HG03159 (cell line): Measurements from ENCODE around the gene FHIT.

Source experiments
- ATAC-seq: cut with Tn5 transposase; IDR thresholded peaks from one replicate; pipeline ENCODE4 v1.9.1; 2021; ENCODE audit warnings: mild to moderate bottlenecking, moderate library complexity; ENCODE audit not compliant: unreplicated experiment

FHIT gene

DNA sequence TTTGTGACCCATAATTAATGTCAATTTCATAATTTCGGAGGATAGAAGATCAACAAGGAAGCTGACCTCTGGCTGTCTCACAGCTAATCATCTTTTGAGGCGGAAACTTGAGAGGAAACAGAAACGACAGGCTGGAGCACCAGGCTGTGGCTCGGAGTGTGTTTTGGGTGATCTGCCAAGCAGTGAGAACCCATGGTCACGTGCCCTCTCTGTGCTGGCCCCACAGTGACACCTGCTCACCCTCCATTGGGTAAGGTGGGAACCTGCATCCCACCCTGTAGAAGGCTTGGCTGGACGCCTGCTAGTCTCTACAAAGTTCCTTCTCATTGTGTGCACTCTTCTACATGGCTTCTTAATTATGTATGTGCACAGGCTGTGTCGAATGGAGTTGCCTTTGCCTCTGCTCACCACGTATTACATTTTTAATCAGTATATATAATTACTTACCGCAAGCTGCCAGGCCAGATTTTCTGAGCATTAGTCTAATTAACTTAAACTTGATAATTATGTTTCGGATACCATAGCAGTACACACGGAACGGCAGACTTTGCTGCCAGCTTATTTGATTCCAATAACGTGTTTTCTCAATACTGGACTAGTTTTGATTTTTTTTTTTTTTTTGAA, 1482.0 kb downstream of the FHIT start:
- ATAC-seq, result no peak

DNA sequence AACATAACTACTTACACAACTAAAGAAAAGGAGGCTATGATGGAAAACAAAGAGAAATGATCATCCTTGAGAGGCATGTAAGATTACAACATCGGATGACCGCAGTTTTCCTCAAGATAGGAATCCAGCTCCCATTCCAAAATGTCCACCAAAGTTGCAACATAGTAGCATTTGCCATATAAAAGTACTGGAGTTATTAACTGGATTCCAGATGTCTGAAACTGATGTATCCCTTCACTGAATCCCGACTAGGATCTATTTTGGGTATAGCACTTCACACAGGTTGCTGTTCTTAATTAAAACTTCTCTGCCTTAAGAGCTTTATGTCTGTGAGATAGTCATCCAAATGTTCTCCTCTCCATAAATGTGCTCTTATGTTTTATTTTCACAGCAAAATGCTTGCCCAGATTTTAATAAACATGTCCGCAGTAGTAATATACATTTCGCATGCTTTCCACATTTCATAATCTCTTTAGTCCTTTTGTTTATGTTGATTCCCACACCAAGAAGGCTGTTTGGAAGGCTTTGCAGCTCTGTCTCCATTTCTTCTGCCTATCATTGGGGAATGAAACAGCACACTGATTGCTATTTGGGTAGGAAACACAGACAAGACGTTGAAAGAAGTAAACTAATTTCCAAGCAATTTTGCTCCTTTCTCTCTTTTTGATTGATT, 1484.9 kb downstream of the FHIT start:
- ATAC-seq, result no peak

DNA sequence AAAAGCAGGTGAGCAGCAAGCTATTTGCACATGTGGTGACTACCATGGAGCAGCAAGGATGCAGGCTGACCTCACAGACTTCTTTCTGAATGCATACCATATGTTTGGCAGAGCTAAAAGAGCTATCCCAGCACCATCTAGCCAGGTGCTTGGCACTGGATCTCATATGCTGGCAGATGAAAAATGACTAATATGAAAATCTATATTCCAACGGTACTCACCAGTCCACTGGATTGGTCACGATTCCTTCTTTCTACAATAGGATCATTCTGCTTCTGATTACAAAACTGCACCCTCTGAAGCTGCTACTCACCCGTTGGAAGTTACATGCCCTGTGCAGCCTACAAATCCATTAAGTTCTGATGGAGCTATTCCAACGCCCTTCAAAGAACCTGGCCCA, 1487.1 kb downstream of the FHIT start:
- no peak for ATAC-seq

DNA sequence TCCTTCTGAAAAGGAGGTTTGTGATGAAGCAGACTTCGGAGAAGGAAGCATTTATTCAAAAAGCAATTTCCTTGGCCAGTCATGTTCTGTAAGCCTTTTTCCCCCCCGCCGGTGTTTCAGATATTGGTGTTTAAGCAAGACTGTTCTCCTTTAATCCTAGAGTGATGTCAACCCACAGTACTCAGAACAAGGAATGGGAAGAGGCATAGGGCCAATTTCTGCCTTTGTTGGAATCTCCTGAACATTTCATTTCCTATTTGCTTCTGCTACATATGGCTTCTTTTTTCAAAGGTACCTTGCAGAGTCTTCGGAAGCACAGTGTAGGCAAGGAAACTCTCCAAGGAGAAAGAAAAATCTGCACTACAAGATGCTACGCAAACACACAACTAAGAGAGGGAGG, 1488.3 kb downstream of the FHIT start:
- no peak for ATAC-seq

DNA sequence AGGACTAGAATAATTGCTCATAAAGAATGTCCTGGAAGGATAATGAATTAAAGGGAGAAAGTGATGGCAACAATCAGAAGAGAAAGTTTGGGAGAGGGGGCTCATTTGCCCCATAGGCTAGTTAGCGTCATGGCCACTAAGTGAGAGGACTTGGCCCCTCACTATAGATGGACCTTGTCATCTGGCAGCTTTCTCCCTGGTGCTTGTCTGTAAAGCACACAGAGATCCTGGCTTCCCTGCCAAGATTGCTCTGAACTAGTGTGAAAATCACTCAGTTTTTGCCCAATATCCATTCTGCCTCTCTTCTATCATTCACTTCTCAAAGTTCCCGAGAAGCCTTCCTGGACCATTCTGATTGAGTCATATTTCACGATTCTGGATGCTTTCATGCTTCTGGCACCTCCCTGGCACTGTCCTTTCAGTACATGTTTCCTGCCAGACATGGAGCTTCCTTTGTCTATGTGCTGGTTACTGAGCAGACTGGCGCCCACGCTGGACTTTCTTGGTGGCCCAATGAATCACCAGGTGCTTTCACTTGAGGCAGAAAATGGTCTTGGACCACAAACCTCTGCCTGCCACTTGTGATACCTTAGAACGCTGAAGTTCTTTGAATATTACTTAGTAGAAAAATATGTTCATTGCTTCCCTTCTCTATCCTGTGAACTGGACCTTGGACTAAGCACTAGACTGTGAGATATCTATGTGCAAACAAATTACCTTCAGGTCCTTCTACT, 1491.8 kb downstream of the FHIT start:
- ATAC-seq, result no peak

DNA sequence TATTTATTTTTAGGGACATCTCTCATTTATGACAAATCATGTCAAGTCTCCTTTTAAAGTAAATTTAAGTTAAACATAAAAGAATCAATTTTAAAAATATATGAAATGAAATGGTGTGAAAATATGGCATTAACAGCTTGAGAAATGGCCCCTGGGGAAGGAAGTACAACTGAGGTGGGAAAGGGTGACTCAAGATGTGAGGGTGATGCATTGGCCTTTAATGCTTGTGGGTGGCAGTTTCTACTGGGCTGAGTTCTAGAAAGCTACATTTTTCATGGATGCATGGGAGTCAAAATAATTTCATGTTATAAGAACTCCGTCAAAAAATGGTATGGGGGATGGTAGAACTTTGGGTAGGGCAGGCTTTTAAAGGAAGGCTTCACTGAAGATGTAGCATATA, 1492.6 kb downstream of the FHIT start:
- ATAC-seq, result no peak

DNA sequence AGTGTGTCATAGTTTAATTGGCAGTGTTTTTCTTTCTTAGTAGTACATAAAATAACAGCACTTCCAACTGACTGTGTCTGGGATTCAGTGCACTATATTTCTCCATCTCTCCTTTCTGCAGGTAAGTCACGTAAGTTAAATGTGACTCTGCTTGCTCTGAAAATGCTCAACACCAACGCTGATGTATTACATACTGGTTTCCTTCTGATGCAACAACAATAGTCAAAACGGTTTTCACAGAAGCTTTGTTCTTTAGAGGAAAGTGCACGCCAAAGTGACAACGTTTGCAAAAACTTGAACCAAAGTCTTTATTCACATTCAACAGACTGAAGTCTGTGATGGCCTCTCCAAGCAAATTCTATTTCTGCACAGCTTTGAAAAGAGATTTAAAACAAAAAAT, 1494.3 kb downstream of the FHIT start:
- no peak for ATAC-seq

DNA sequence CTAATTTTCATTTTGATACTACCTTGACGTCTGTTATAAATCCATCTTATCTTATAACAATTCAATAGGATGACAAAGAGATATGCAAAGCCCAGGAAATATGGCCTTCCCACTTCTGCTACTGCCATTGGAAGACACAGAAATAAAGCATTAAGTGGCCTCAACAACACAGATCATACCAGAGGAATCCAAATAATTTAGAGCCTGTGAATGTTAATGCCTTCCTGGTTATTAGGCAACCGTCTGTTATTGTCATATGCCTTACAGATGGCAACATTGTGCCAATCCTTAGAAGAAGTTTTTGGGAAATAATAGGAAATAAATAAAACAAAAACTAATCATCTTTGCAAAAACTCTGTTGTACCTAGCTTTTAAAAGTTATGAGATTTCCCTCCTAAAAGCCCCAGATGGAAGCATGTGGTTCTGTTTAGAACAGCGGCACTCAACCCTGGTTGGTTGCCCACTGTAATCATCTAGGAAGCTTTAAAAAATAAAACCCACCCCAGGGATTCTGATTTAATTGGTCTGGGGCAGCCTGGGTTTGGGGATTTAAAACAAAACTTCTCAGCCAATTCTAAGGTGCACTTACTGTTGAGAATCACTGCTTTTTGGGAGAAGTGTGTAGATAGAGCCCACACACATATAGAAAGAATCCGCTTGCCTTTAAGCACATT, 1496.7 kb downstream of the FHIT start:
- ATAC-seq, result no peak

DNA sequence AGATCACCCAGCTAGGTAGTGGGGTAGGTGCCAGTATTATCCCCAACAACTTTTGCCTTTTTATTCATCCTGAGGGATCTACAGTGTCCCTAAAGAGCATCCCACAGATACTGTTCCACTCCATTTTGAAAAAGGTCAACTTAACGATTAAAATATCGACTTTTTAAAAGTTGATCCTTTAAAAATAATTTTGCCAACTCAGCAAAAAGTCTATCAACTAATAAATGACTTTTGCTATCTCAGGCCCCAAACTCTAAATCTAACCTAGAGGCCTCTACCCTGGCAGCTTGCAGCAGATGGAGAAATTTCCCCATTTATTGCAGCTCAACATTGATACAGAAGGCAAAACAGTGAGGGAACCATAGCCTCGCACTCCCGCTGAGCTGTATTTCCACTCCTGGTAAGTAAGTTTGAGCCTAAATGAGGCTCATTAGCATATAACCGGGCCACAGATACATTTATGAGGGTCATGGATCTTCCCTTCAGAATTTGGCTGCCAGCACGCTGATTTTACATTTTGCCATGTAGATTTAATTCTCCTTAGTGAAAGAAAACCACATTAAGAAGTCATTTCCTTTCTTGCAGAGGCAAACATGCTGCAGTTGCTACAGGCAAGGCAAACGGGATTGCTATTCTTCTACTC, 1497.3 kb downstream of the FHIT start:
- no peak for ATAC-seq

DNA sequence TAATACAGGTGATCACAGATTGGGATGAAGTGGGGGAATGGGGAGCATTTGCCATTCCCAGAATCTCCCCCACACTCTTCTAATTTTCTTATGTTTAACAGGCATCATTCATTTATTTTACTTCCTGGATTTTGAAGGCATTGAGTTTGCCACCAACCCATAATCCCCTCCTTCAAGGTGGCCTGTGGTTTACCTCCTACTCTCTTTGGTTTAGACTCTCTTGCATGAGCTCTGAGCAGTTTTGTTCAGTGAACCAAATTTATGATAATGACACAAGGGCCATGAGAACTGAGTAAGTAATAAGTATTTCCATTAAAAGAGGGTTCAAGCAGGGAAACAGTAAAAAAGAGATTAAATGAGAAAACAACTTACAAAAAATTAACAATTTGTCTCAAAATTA, 1498.3 kb downstream of the FHIT start:
- ATAC-seq, result no peak

DNA sequence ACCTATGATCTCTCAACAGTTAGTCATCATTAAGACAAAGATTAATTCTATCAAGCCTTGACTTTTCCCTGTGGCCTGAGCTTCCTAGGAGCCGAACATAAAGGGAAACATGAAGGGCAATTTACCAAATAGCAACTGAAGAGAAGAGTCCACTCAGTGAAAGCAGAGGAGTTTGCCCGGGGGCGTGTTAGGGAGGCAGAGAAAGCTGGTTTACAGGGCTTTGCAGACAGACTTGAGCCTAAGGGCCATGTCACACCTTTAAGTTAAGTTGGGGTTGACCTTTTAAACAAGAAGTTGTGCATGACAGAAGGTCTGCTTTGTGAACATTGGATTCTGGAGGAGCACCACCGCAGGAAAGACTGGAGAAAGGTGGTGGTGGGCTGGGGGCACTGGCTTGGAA, 1499.6 kb downstream of the FHIT start:
- ATAC-seq, result no peak

DNA sequence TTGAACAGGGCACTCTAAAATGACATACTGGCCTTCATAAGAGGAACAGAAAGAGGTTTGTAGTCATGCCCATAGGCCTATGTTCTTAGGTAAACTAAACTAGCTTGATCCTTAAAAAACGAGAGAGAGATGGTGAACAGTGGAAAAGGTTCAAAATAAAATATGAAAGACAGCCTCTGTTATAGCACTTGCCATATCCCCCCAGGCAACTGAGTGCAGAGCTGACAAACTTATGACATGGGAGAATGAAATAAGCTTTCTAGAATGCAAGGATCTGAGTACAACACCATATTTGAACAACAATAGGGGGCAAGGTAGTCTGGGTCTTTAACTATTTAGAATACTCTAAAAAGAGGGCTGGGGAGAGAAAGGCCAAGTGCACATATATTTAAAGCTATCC, 1500.9 kb downstream of the FHIT start:
- no peak for ATAC-seq

DNA sequence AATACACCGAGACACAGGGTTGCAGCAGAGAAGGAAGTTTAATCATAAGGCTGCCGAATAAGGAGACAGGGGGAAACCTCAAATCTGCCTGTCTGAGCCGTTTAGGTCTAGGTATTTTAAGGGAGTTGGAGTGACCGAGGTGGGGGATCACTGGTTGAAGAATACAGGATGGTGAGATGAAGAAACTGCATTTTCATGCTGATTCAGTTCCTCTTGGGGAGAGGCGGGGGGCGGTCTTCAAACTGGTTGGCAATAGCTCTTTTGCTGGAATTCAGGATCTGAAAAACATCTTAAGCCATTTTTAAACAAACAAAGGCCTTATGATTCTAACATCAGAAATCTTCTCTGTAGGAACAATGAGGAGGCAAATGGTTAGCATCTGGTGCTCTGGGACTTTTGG, 1502.0 kb downstream of the FHIT start:
- no peak for ATAC-seq

DNA sequence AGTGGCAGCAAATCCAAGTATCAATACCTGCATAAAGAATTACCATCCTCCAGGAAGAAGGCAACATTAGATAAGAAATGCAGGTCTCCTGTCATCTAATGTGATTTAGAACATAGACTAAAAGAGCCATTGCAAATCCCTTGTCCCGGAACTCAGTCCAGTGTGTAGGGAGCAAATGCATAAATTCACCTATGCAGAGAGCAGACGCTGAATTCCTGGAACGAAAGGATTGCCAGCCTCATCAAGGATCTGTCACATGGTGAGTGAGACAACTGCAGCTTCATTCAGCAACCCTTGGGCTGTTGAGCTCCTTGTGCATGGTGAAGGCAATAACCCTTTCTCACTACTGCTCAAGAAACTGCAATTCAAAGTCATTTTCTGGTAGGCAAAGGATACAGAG, 1504.7 kb downstream of the FHIT start:
- no peak for ATAC-seq

DNA sequence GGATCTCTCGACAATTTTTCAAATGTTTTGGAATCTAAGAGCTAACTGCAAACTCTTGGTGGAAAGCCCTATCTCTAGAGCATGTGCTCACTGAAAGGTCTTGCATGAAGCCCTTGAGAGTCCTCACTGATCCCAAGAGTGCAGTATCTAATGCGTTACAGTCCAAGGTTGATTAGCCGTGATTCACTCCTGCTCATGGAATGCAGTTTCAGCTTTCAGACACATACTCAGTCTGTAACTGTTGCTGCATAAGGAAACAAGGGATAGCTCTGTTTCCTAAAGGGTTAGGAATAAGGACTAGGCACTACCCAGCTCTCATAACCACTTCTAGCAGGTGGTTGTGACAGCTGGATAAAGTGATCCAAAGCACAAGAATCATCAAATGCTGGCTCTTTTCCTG, 1514.0 kb downstream of the FHIT start:
- ATAC-seq, result no peak

DNA sequence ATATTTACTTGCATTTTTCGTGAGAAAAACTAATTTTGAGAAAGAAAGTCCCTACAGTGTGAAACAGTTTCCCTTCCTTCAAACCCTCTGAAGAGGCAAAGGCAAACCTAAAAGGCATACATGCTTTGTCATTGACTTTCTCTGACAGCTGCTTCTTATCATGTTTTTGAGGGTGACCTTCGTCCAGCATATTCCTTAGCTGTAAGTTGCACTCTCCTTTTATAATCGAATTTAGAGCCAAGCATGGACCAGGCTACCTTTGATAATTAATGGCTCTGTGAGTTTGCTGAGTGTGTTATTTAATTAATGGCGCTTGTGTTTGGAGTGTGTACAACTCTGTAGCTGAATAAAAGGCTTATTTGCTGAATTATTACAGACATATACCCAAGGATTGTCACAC, 1517.2 kb downstream of the FHIT start:
- ATAC-seq, result no peak

DNA sequence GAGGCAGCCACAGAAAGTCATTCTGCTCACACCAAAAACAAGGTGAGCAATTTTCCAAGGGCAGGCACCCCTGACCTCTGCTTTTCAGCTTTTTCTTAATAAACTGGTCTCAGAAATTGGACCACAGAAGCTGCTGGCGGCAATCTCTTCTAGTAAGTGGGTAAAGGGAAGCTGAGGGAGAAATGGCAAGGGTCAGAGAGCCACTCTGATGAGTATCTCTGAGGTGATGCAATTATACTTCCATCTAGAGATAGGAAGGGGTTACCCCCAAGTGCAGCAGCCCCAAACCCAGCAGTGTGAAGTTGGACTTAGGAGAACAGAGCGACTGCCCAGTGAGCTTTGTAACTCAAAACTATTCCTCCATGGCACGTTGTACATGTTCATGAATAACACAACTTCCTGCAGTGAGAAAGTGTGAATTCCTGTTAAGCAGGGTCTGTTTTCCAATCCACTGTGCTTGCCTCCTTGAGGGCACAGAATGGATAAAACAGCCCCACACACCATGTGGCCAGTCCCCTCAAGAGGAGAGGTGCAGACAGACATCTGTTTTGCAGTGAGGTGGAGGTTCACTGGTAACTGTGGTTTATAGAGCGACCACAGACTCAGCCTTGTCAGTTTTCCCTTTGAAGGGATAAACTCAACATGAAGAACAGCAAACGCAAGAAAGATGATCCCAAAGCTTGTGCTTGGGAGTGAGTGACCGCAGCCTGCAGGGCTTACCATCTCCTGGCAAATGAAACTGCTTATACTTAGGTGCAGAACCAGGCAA, 1518.0 kb downstream of the FHIT start:
- ATAC-seq, result no peak

DNA sequence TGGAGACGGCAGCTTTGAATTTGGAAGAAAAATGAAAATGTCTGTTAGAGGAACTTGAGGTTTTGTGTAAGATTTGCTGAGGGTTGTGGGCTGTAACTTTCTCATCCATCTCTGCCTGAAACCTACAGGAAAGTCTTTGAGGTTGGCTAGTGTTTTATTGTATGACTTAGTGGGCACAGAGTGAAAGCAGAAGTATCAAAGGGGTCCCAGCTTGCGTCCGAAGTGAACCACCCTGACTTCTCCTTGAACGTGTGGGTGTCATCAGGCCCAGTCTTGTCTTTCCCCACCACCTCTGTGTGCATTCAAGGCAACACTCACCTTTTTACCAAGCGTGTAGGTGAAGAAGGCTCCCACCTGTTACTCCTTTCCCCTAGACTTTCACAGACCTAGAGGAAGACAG, 1519.3 kb downstream of the FHIT start:
- peak; percentile 56 for ATAC-seq

DNA sequence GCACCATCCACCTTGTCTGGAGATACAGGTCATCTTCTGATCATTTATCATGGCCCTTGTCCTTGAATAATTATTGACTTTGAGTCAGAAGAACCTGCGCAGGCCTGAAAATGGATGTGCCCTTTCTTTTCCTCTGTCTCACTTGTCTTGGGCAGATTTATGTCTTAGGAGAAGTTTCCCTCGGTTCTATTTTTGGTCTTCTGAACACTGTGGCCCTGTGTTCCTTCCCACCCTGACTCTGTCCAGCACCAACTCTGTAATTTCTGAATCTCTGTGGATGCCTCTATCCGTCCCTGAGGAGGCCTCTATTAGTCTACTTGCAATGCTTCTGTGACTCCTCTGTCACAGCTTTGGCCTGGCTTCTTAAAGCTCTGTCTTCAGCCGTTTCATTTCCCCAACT, 1520.7 kb downstream of the FHIT start:
- no peak for ATAC-seq

DNA sequence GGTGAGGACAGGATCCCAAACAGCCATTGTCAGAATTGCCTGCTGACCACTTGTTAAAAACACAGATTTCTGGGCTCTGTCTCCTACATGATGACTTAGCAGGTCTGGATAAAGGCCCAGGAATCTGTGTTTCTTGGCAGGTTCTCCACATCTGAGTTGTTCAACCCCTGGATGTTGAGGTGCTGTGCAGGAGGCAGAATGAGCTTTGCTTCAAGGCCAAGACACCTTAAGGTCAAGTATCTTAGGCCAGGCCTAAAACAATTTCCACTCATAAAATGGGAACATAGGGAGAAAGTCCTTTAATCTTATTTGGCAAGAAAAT, 1522.7 kb downstream of the FHIT start:
- ATAC-seq, result no peak
